Omental fat pad (tissue), 4 donors: ENCODE data around the gene UBE2F. TPM values are rescaled to one million over a fixed set of nuclear protein-coding genes. Genes with fewer than 3 reads are reported as not detected.

Experiments
- ATAC-seq: fragments of 150-250 bp; one replicate; pipeline ENCODE4 v1.9.1; 2016; ENCODE audit warnings: mild to moderate bottlenecking, moderate library complexity; ENCODE audit not compliant: low FRiP score
- DNase-seq: peaks from one replicate; pipeline ENCODE4 v3.0.0-alpha.2; 2019; ENCODE audit warnings: low spot score
- total RNA-seq, 4 donors: library from RNA; depleted of rRNA; stranded (reverse); fragments of >200 nt; gene quantifications; one replicate each; pipeline ENCODE4 v1.1.0, GENCODE V29; 2016
- TF ChIP-seq, protein P1 (sequence below), 3 donors: fragments of 450-650 bp; IDR thresholded peaks; one replicate each; pipeline ENCODE4 v1.5.1; 2016 to 2017; ENCODE audit warnings: antibody characterized with exemption in 3 of 3, mild to moderate bottlenecking in 3 of 3, moderate library complexity in 2 of 3

The UBE2F gene
- total RNA-seq, 4 donors from 2014 or later: 36.3 to 59.9 (median 51.3) TPM

DNA sequence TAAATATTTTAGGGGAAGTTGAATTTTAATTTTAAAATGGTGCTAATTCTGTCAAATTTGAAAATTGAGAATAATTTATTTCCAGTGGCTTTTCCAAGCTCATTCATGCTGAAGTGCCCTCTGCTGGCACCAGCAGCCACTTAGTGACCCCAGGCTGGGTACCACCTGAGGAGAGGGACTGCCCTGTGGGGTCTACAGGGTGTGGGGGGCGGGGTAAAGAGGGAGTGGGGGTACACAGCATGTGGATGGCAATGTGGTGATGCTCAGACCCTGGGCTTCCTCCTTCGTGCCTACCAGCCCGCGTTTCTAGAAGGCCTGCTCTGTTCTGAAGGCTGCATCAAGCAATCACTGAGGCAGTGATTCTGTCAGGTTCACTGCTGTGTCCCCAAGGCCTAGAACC is 48.9 kb downstream of the UBE2F start:
- TF ChIP-seq, protein P1, sequence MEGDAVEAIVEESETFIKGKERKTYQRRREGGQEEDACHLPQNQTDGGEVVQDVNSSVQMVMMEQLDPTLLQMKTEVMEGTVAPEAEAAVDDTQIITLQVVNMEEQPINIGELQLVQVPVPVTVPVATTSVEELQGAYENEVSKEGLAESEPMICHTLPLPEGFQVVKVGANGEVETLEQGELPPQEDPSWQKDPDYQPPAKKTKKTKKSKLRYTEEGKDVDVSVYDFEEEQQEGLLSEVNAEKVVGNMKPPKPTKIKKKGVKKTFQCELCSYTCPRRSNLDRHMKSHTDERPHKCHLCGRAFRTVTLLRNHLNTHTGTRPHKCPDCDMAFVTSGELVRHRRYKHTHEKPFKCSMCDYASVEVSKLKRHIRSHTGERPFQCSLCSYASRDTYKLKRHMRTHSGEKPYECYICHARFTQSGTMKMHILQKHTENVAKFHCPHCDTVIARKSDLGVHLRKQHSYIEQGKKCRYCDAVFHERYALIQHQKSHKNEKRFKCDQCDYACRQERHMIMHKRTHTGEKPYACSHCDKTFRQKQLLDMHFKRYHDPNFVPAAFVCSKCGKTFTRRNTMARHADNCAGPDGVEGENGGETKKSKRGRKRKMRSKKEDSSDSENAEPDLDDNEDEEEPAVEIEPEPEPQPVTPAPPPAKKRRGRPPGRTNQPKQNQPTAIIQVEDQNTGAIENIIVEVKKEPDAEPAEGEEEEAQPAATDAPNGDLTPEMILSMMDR (IDR thresholded peaks at IDR 0.05): no peak
- DNase-seq: no peak
- no peak for ATAC-seq

DNA sequence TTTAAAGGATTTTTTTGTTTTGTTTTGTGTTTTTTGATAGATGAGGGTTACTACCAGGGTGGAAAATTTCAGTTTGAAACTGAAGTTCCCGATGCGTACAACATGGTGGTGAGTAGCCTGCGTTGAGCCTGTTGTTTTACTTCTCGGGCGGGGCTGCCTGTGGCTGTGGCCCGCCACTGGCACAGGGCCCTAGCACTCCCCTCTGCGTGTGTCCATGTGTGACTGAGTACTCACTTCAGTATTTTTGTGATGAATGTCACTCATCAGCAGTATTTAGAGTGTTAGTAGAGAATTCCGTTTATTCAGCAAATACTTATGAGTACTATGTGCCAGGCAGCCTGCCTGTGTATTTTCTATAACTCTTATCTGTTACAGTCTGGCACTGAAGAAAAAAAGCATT is 49.7 kb downstream of the UBE2F start:
- TF ChIP-seq, protein P1 (IDR thresholded peaks at IDR 0.05): no peak
- ATAC-seq: no peak

DNA sequence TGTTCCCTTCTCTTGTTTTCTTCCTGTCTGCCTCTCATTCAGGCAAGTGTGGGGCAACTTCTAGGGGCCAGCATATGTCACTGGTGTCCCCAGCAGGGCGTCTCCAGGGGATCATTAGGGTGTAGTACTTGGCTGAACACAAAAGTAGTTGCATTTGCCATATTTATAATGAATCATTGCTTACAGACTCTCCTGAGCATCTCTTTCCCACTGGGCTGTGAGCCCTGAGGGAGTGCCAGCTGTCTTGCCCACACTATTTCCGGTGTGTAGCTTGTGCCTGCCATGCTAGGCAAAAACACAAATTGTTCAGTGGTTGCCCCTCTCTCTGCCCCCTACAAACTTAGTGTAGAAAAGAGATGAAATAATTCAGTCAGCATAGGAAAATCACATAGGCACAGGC is 53.1 kb downstream of the UBE2F start:
- DNase-seq (no peak), ATAC-seq (no peak)

More for the DNA sequence above, 49.7 kb downstream of the UBE2F start:
- no peak for DNase-seq

DNA sequence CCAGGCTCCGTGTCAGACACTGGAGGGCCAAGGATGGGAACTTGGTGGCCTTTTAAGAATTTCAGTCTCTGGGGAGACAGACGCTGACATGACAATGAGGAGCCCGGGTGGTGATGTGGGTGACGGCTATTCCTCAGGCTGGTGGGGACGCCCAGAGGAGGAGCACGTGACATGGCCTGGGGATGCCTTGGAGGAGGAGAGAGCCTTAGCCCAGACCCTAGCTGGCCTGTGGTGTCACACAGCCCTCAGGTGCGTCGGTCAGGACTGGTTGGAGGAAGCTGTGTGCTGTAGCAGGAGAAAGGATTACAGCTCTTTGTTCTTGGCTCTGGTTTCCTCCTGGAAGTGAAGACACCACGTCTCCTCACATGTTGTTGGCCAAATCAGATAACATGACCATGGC is 54.0 kb downstream of the UBE2F start:
- no peak for ATAC-seq
- DNase-seq: no peak
- TF ChIP-seq, protein P1 (IDR thresholded peaks at IDR 0.05): no peak

More for the DNA sequence above, 53.1 kb downstream of the UBE2F start:
- TF ChIP-seq, protein P1 (IDR thresholded peaks at IDR 0.05): no peak

DNA sequence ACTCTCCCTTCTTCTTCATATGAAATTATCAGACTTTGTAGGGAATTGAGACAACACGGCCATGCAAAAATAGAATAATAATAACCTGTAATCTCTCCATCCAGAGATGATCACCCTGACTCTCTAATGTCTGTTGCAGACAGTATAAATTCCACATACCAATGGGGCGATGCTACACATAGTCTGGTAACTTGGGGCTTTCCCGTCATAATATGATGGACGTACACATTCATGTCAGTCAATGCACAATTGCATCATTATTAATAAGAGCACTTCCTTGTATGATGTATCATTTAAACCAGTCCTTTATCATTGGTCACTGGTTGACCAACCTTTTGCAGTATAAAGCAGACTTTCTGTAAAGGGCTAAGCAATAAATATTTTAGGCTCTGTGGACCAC is 54.5 kb downstream of the UBE2F start:
- DNase-seq: no peak
- no peak for ATAC-seq
- TF ChIP-seq, protein P1 (IDR thresholded peaks at IDR 0.05): no peak

DNA sequence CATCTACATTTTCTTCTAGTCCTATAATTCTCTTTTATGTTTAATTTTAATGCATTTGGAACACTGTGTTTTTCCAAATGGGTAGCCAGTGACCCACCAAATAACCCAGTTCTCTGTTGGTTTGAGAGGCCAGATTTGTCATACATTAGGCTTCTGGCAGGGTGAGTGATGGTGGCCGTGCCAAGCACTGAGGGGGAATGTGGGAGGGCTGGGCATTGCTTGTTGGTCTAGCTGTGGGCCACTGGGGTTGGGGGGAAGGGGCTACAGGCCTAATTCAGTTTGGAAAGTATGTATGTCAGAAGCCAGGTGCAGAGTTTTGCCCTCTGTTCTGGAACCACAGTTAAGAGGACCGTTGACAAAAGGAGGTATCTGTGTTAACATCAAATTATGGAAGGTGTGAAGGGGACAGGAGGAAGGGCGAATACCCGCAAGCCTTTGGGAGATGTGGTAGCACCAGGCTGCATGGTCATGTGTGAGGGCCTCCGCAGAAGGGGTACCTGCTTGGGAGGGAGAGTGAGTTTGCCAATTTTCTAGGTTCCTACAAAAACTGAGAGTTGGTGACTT is 55.9 kb downstream of the UBE2F start:
- ATAC-seq (no peak), DNase-seq (no peak)
- TF ChIP-seq, protein P1 (IDR thresholded peaks at IDR 0.05): no peak

DNA sequence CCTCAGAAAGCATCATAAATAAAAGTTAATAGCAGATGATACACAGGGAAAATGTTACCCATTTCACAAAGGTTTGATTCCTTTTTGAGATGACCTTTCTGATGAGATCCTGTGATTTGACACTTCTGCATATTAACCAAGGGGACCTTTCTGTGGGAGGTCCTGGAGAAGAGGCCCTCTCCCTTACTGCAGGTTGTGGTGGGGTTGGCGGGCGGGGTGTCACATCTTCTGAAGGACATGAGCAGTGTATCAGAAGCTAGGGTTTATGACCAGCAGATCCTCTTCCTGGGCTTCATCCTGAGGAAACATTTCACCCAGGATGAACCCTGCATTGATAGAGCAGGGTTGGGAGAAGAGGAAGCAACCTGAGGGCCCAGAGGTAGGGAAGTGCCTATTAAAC is 56.8 kb downstream of the UBE2F start:
- no peak for DNase-seq
- ATAC-seq: no peak
- TF ChIP-seq, protein P1 (IDR thresholded peaks at IDR 0.05): no peak
